Keratinocyte (primary cell): Measurements from ENCODE around the gene DLG5. TPM values are rescaled to one million over a fixed set of nuclear protein-coding genes. Genes with fewer than 3 reads are reported as not detected.

Experiments used
- DNase-seq: peaks from one replicate; pipeline ENCODE4 v3.0.0-alpha.2; 2011; ENCODE audit warnings: low read depth, missing footprints, low spot score
- FAIRE-seq: peaks from 2 replicates; lab custom pipeline; 2011; peaks lifted over from hg19 to GRCh38; lab: Jason Lieb, UNC
- H2AFZ ChIP-seq: 2 replicates; pipeline ENCODE4 v1.6.0; 2012; ENCODE audit warnings: low read length, control low read depth, inconsistent platforms; ENCODE audit not compliant: control insufficient read depth
- H3K27ac ChIP-seq: 2 replicates; pipeline ENCODE4 v1.5.1; 2011; ENCODE audit warnings: low read length; ENCODE audit not compliant: control insufficient read depth, insufficient read depth
- H3K27me3 ChIP-seq: 3 replicates; pipeline ENCODE4 v1.6.0; 2011; ENCODE audit warnings: low read length; ENCODE audit not compliant: control insufficient read depth, insufficient read depth; ENCODE audit errors: extremely low read depth
- H3K36me3 ChIP-seq, 2 experiments: 2 replicates in 1 of 2; 3 replicates in 1 of 2; pipeline ENCODE4 v1.5.1; 2011; ENCODE audit warnings: low read length in 2 of 2, mild to moderate bottlenecking in 1 of 2; ENCODE audit not compliant: control insufficient read depth in 2 of 2, insufficient read depth in 2 of 2; ENCODE audit errors: extremely low read depth in 1 of 2
- H3K4me1 ChIP-seq: 3 replicates; pipeline ENCODE4 v1.5.1; 2011; ENCODE audit warnings: low read length; ENCODE audit not compliant: control insufficient read depth, insufficient read depth; ENCODE audit errors: extremely low read depth
- H3K4me2 ChIP-seq: 3 replicates; pipeline ENCODE4 v1.6.0; 2011; ENCODE audit warnings: low read depth, low read length; ENCODE audit not compliant: control insufficient read depth, insufficient read depth; ENCODE audit errors: extremely low read depth
- H3K4me3 ChIP-seq, 3 experiments: fragments of 200-600 bp in 1 of 3; sonication (generic) in 1 of 3; 2 replicates in 2 of 3; 3 replicates in 1 of 3; pipeline ENCODE4 v1.5.1; 2011 to 2016; ENCODE audit warnings: low read length in 3 of 3, mild to moderate bottlenecking in 3 of 3, control low read depth in 2 of 3, inconsistent platforms in 1 of 3, low read depth in 1 of 3, mixed read lengths in 1 of 3, mixed run types in 1 of 3, moderate library complexity in 1 of 3; ENCODE audit not compliant: control insufficient read depth in 2 of 3, insufficient read depth in 2 of 3; ENCODE audit errors: extremely low read depth in 1 of 3
- H3K79me2 ChIP-seq: 2 replicates; pipeline ENCODE4 v1.6.0; 2012; ENCODE audit warnings: low read length; ENCODE audit not compliant: control insufficient read depth, insufficient read depth
- H3K9ac ChIP-seq: 3 replicates; pipeline ENCODE4 v1.6.0; 2011; ENCODE audit warnings: low read length; ENCODE audit not compliant: control insufficient read depth, insufficient read depth; ENCODE audit errors: extremely low read depth
- H3K9me1 ChIP-seq: 3 replicates; pipeline ENCODE4 v1.6.0; 2011; ENCODE audit warnings: low read length; ENCODE audit not compliant: control insufficient read depth, insufficient read depth; ENCODE audit errors: extremely low read depth
- H3K9me3 ChIP-seq: 2 replicates; pipeline ENCODE4 v1.5.1; 2012; ENCODE audit warnings: low read depth, low read length; ENCODE audit not compliant: control insufficient read depth
- H4K20me1 ChIP-seq: 3 replicates; pipeline ENCODE4 v1.6.0; 2011; ENCODE audit warnings: low read length; ENCODE audit not compliant: control insufficient read depth, insufficient read depth; ENCODE audit errors: extremely low read depth
- EZH2 ChIP-seq: IDR thresholded peaks from one replicate; pipeline ENCODE4 v1.6.1; 2012; ENCODE audit warnings: inconsistent platforms, mild to moderate bottlenecking, low read length, moderate library complexity
- dilution Hi-C: fragments of 300-500 bp; cut with MboI; formaldehyde crosslinking; loops from one replicate; pipeline ENCODE4 v1.7.0; 2020; ENCODE audit warnings: low sequenced_read_pairs; ENCODE audit not compliant: extremely low pct_ligation_motif_present
- polyA plus RNA-seq, 5 experiments: library from polyadenylated mRNA; depleted of rRNA in 3 of 5; stranded (reverse) in 3 of 5; stranded (forward) in 1 of 5; unstranded in 1 of 5; fragments of >200 nt; gene quantifications; 1 replicate in 1 of 5; 2 replicates in 3 of 5; 3 replicates in 1 of 5; pipeline versions ENCODE4 v1.2.1 to v1.2.3, GENCODE V29; 2011 to 2012; ENCODE audit warnings: missing spikeins in 2 of 5, low read depth in 1 of 5, low replicate concordance in 1 of 5
- TF ChIP-seq, protein P1 (sequence below), 3 experiments: IDR thresholded peaks in 1 of 3; conservative IDR thresholded peaks in 1 of 3; optimal IDR thresholded peaks in 1 of 3; 2 replicates in 2 of 3; 3 replicates in 1 of 3; pipeline versions ENCODE3 to v1.5.1; 2011; ENCODE audit warnings: low read length in 3 of 3, mild to moderate bottlenecking in 3 of 3, moderate library complexity in 2 of 3, control low read depth in 1 of 3, inconsistent platforms in 1 of 3; ENCODE audit not compliant: insufficient read depth in 2 of 3; ENCODE audit errors: extremely low read depth in 1 of 3

DLG5 gene
- polyA plus RNA-seq, 1 donor (not counting 4 experiments of a cell fraction or from before 2014, with no cell fraction given), result 17.2 TPM

DNA sequence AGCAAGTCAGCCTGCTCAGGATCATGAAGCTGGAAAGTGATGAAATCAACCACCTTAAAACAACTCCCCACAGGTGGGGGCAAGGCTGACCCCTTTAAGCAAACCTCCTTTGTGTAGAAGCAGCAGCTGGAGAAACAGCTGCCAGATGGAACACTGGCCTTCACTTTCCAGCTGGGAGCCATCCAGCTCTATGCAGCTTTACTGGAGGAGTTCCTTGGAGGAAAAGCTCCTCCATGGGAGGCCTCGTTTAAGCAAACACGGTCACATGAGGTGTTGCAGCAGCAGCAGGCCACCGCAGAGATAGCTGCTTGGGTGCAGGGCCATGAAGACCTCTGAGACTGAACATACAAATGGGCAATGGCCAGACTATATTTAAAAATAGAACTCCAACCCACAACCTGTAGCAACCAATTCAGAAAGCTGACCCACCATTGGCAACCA is 13.0 kb upstream of the DLG5 start:
- no peak for FAIRE-seq
- H3K4me2 ChIP-seq, result peak overlapping the region; percentile 74
- H3K27ac ChIP-seq, result no peak overlapping the region

DNA sequence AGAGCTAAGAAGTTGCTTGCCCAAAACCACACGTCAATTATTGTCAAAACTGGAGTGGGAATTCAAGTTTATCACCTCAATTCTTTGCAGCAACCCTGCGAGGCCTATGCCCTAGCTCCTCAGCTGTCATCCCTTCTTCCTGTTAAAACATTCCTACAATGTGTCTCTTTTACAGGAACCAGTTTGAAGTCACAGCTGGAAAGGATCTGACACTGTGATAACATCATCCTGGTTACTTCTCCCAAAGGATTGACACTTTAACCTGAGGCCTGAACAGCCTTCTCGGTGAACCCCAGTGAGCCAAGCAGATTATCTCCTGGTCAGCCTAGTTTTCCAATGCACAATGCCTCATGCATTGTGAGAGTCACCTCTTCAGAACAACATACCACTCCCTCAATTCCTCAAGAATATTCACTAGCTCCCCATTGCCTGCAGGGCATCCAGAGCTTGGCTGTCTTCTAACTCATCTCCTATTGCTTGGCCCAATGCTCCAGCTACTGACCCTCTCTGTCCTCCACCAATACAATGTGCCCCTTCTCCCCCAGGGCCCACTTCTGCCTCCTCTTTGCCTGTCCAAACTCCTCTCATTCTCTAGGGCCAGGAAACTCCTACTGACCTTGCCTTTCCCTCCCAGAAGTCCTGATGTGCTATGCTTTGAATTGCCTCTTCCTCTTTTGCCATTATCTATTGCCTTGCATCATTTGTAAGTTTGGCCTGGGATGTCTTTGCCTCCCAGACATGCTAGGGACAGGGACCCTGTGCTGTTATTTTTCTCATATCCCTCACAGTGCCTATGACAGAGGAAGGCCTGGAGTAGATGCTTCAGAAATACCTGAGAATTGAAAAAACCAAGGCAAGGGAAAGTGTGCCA is 10.4 kb upstream of the DLG5 start:
- H3K27me3 ChIP-seq, result no peaks in the 10 kb centered on the region
- no peaks in the 10 kb centered on the region for H3K9me3 ChIP-seq
- peaks cover 2% of the 10 kb centered on the region for H3K79me2 ChIP-seq
- dilution Hi-C loops, result no loop called here
- H3K9me1 ChIP-seq, result no peaks in the 10 kb centered on the region
- no peaks in the 10 kb centered on the region for H4K20me1 ChIP-seq
- FAIRE-seq (no peak), DNase-seq (no peak)
- H2AFZ ChIP-seq, result no peak overlapping the region
- peaks cover 41% of the 10 kb centered on the region for H3K4me1 ChIP-seq
- H3K4me3 ChIP-seq, result no peak overlapping the region
- H3K9ac ChIP-seq, result no peak overlapping the region
- H3K4me2 ChIP-seq, result no peak overlapping the region
- no peak overlapping the region for H3K27ac ChIP-seq
- peaks cover 0 to 6% of the 10 kb centered on the region in 2 experiments for H3K36me3 ChIP-seq
- TF ChIP-seq, protein P1, sequence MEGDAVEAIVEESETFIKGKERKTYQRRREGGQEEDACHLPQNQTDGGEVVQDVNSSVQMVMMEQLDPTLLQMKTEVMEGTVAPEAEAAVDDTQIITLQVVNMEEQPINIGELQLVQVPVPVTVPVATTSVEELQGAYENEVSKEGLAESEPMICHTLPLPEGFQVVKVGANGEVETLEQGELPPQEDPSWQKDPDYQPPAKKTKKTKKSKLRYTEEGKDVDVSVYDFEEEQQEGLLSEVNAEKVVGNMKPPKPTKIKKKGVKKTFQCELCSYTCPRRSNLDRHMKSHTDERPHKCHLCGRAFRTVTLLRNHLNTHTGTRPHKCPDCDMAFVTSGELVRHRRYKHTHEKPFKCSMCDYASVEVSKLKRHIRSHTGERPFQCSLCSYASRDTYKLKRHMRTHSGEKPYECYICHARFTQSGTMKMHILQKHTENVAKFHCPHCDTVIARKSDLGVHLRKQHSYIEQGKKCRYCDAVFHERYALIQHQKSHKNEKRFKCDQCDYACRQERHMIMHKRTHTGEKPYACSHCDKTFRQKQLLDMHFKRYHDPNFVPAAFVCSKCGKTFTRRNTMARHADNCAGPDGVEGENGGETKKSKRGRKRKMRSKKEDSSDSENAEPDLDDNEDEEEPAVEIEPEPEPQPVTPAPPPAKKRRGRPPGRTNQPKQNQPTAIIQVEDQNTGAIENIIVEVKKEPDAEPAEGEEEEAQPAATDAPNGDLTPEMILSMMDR (optimal IDR thresholded peaks at IDR 0.05 in 1 of 3, IDR thresholded peaks at IDR 0.05 in 1 of 3, conservative IDR thresholded peaks at IDR 0.05 in 1 of 3; ENCODE audit: extremely low read depth in 1 of 3, insufficient read depth in 2 of 3, low read length in 3 of 3), result no peak
- TF ChIP-seq EZH2, result no peak

More for the DNA sequence above, 13.0 kb upstream of the DLG5 start:
- H2AFZ ChIP-seq, result no peak overlapping the region
- dilution Hi-C loops, result no loop called here
- H3K9me3 ChIP-seq, result no peaks in the 10 kb centered on the region
- DNase-seq, result no peak
- H3K9me1 ChIP-seq, result no peaks in the 10 kb centered on the region
- H3K79me2 ChIP-seq, result peaks cover 2% of the 10 kb centered on the region
- H3K4me3 ChIP-seq, result peak overlapping the region in 1 of 3 experiments; percentile 18
- H3K9ac ChIP-seq, result no peak overlapping the region
- H3K27me3 ChIP-seq, result no peaks in the 10 kb centered on the region
- peaks cover 0 to 6% of the 10 kb centered on the region in 2 experiments for H3K36me3 ChIP-seq
- H3K4me1 ChIP-seq, result peaks cover 41% of the 10 kb centered on the region
- TF ChIP-seq, protein P1 (optimal IDR thresholded peaks at IDR 0.05 in 1 of 3, IDR thresholded peaks at IDR 0.05 in 1 of 3, conservative IDR thresholded peaks at IDR 0.05 in 1 of 3; ENCODE audit: extremely low read depth in 1 of 3, insufficient read depth in 2 of 3, low read length in 3 of 3), result no peak
- TF ChIP-seq EZH2, result no peak
- no peaks in the 10 kb centered on the region for H4K20me1 ChIP-seq
